ENCODE results near the gene THOC5.

DNA sequence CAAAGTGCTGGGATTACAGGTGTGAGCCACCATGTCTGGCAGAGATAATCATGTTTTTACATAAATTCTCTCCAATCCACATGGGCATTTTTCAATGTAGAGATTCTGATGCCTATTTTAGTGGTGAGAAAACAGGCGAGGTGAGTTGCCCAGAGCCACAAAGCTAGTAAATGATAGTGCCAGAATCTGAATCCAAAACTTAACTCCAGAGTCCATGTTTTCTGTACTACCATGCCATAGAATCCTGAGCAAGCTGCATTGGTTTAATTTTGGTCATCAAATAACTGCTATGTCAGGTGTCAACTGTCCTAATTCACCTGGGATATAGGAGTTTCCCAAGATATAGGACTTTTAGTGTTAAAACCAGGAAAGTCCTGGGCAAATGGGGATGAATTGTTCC lies 59.9 kb downstream of the THOC5 start:
- TF ChIP-seq GATA2 (IDR thresholded peaks at IDR 0.05; ENCODE audit: low read depth, low read length), result no peak
- TF ChIP-seq GATA3 (IDR thresholded peaks at IDR 0.05; ENCODE audit: low read depth, low read length), result no peak

All from SH-SY5Y (cell line).